ENCODE measurements around the gene NR4A1. TPM values are rescaled to one million over a fixed set of nuclear protein-coding genes. Genes with fewer than 3 reads are reported as not detected.

The NR4A1 gene
- polyA plus RNA-seq, 1 of the 3 experiments (the other 2 are of a cell fraction), result 120 TPM

- no peak for TF ChIP-seq USF2 (IDR thresholded peaks at IDR 0.05; ENCODE audit: borderline replicate concordance, low read depth, low read length)
- TF ChIP-seq ZBTB33 (IDR thresholded peaks at IDR 0.05; ENCODE audit: borderline replicate concordance, low read depth), result no peak
- no peak for TF ChIP-seq GABPA (IDR thresholded peaks at IDR 0.05; ENCODE audit: low read depth)
- TF ChIP-seq RFX5 (IDR thresholded peaks at IDR 0.05; ENCODE audit: low read length), result no peak
These were observed 45.9 kb upstream of the NR4A1 start (continued) for GRCh38 chr12:52005218-52005902.

- H3K9ac ChIP-seq, result no peak overlapping the region
- H3K9me3 ChIP-seq, result no peaks in the 10 kb centered on the region
- H3K36me3 ChIP-seq (replicated peaks in 1 of 2; ENCODE audit: control insufficient read depth in 1 of 2, insufficient read depth in 2 of 2, low read length in 1 of 2), result no peaks in the 10 kb centered on the region
- H3K79me2 ChIP-seq (ENCODE audit: insufficient read depth), result no peaks in the 10 kb centered on the region
- H3K4me2 ChIP-seq, result peak overlapping the region; percentile 79; the same call in 1 of the 2 replicates
- peaks cover 5% of the 10 kb centered on the region for H3F3A ChIP-seq (replicated peaks; ENCODE audit: insufficient read depth)
- ChIA-PET CTCF (interaction anchor here (0.6 to 13.1 kb wide), 7 partner anchors 9 to 114 kb away, joined by 3 to 526 read pairs (median 3); no protein-coding TSS in a partner anchor), POLR2A (interaction anchor here (0.7 to 1.6 kb wide), 5 partner anchors 14 to 26 kb away, joined by 3 to 12 read pairs (median 4); no protein-coding TSS in a partner anchor)
- peak overlapping the region; percentile 57 to 70 for H3K4me3 ChIP-seq (ENCODE audit: low read depth in 2 of 2, low read length in 1 of 2)
- H3K27me3 ChIP-seq (ENCODE audit: insufficient read depth), result no peaks in the 10 kb centered on the region
- no peak for TF ChIP-seq RAD21 (IDR thresholded peaks at IDR 0.05; ENCODE audit: low read length)
- H3K4me1 ChIP-seq (ENCODE audit: control insufficient read depth in 1 of 2, insufficient read depth in 2 of 2, low read depth in 1 of 2, low read length in 1 of 2), result peaks cover 0 to 29% of the 10 kb centered on the region in 2 experiments; a peak in 2 of 4 replicates
- no peak overlapping the region for H3K27ac ChIP-seq (ENCODE audit: low read depth in 2 of 2, low read length in 1 of 2)
- DNase-seq, result no peak
- 48% methylated on average over 24 of the region's 28 CpGs for WGBS (ENCODE audit: low lambda C conversion rate)
- no peak overlapping the region for H2AFZ ChIP-seq (ENCODE audit: low read depth)
- H3K9me2 ChIP-seq, result no peaks in the 10 kb centered on the region
- no peaks in the 10 kb centered on the region for H4K20me1 ChIP-seq (ENCODE audit: insufficient read depth)
These were observed 45.1 kb upstream of the NR4A1 start for GRCh38 chr12:52005903-52006703.

GRCh38 chr12:52006726-52007157 lies 44.5 kb upstream of the NR4A1 start, which contains the start of gene TAMALIN:
Gene TAMALIN, plus strand, starts transcription at chr12:52006946. Its CDS starts 74 bp downstream, at chr12:52007020.
- H3K4me2 ChIP-seq, result peak within 1 kb of the TSS; percentile 79
- H3K4me3 ChIP-seq (ENCODE audit: low read depth in 2 of 2, low read length in 1 of 2), result peak within 1 kb of the TSS; percentile 57 to 70
- no peak for TF ChIP-seq FOXJ3 (CRISPR knock-in tag; IDR thresholded peaks at IDR 0.05)
- TF ChIP-seq GATA2 (CRISPR knock-in tag; IDR thresholded peaks at IDR 0.05), result no peak
- 0 out of 2 replicates have a peak, but pooled peaks have one; percentile 25 for TF ChIP-seq POLR2AphosphoS5 (IDR thresholded peaks at IDR 0.05; ENCODE audit: low read depth, low read length)
- ChIA-PET POLR2A (interaction anchor here (0.7 to 1.6 kb wide), 4 partner anchors 14 to 26 kb away, joined by 3 to 12 read pairs (median 4); no protein-coding TSS in a partner anchor), CTCF (interaction anchor here (0.6 to 13.1 kb wide), 9 partner anchors 9 to 114 kb away, joined by 3 to 526 read pairs (median 3); no protein-coding TSS in a partner anchor)
- H3K79me2 ChIP-seq (ENCODE audit: insufficient read depth), result no peaks in the 10 kb centered on the region
- peaks cover 5% of the 10 kb centered on the region for H3F3A ChIP-seq (replicated peaks; ENCODE audit: insufficient read depth)
- no peaks in the 10 kb centered on the region for H4K20me1 ChIP-seq (ENCODE audit: insufficient read depth)
- peak within 1 kb of the TSS; percentile 51; the same call in 1 of the 2 replicates for H2AFZ ChIP-seq (ENCODE audit: low read depth)
- peak within 1 kb of the TSS; percentile 39; the same call in 1 of the 2 replicates for H3K9ac ChIP-seq
- DNase-seq, result peak; percentile 97
- H3K27ac ChIP-seq (ENCODE audit: low read depth in 2 of 2, low read length in 1 of 2), result no peak within 1 kb of the TSS; a peak in 1 of 4 replicates
- no peaks in the 10 kb centered on the region for H3K9me3 ChIP-seq
- no peaks in the 10 kb centered on the region for H3K9me2 ChIP-seq
- H3K27me3 ChIP-seq (ENCODE audit: insufficient read depth), result no peaks in the 10 kb centered on the region
- 7% methylated on average over 12 of the region's 60 CpGs for WGBS (ENCODE audit: low lambda C conversion rate)
- H3K36me3 ChIP-seq (replicated peaks in 1 of 2; ENCODE audit: control insufficient read depth in 1 of 2, insufficient read depth in 2 of 2, low read length in 1 of 2), result no peaks in the 10 kb centered on the region
- peaks cover 0 to 32% of the 10 kb centered on the region in 2 experiments; a peak in 2 of 4 replicates for H3K4me1 ChIP-seq (ENCODE audit: control insufficient read depth in 1 of 2, insufficient read depth in 2 of 2, low read depth in 1 of 2, low read length in 1 of 2)

All from SK-N-SH (cell line).